ENCODE results near the gene RAB25.

DNA sequence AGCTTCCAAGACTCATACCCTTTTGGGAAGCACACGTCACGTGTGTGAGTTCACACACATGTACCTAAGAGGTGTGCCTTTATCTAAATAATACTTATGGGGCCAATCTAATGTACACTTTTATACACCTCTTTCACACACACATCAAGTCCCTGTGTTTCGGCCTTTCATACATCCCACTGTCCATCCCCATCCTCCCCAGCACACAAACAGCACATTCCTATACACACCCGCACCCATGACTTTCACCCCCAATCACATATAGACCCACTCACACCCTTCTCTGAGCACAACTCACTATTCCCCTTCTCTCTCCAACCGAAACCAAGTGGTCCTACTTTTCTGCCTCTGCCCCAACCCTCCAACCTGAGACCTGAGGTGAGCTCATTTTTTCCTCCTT is 17.8 kb downstream of the RAB25 start:
- TF ChIP-seq, protein P1, sequence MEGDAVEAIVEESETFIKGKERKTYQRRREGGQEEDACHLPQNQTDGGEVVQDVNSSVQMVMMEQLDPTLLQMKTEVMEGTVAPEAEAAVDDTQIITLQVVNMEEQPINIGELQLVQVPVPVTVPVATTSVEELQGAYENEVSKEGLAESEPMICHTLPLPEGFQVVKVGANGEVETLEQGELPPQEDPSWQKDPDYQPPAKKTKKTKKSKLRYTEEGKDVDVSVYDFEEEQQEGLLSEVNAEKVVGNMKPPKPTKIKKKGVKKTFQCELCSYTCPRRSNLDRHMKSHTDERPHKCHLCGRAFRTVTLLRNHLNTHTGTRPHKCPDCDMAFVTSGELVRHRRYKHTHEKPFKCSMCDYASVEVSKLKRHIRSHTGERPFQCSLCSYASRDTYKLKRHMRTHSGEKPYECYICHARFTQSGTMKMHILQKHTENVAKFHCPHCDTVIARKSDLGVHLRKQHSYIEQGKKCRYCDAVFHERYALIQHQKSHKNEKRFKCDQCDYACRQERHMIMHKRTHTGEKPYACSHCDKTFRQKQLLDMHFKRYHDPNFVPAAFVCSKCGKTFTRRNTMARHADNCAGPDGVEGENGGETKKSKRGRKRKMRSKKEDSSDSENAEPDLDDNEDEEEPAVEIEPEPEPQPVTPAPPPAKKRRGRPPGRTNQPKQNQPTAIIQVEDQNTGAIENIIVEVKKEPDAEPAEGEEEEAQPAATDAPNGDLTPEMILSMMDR (IDR thresholded peaks at IDR 0.05), result no peak
- TF ChIP-seq POLR2AphosphoS5 (IDR thresholded peaks at IDR 0.05; ENCODE audit: low read depth, low read length), result no peak
- TF ChIP-seq, protein P2, sequence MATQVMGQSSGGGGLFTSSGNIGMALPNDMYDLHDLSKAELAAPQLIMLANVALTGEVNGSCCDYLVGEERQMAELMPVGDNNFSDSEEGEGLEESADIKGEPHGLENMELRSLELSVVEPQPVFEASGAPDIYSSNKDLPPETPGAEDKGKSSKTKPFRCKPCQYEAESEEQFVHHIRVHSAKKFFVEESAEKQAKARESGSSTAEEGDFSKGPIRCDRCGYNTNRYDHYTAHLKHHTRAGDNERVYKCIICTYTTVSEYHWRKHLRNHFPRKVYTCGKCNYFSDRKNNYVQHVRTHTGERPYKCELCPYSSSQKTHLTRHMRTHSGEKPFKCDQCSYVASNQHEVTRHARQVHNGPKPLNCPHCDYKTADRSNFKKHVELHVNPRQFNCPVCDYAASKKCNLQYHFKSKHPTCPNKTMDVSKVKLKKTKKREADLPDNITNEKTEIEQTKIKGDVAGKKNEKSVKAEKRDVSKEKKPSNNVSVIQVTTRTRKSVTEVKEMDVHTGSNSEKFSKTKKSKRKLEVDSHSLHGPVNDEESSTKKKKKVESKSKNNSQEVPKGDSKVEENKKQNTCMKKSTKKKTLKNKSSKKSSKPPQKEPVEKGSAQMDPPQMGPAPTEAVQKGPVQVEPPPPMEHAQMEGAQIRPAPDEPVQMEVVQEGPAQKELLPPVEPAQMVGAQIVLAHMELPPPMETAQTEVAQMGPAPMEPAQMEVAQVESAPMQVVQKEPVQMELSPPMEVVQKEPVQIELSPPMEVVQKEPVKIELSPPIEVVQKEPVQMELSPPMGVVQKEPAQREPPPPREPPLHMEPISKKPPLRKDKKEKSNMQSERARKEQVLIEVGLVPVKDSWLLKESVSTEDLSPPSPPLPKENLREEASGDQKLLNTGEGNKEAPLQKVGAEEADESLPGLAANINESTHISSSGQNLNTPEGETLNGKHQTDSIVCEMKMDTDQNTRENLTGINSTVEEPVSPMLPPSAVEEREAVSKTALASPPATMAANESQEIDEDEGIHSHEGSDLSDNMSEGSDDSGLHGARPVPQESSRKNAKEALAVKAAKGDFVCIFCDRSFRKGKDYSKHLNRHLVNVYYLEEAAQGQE (IDR thresholded peaks at IDR 0.05; ENCODE audit: insufficient read depth in 1 of 2, low read depth in 2 of 2, low read length in 1 of 2), result no peak
